ENCODE data around the gene ZSCAN29.

ZSCAN29 gene

DNA sequence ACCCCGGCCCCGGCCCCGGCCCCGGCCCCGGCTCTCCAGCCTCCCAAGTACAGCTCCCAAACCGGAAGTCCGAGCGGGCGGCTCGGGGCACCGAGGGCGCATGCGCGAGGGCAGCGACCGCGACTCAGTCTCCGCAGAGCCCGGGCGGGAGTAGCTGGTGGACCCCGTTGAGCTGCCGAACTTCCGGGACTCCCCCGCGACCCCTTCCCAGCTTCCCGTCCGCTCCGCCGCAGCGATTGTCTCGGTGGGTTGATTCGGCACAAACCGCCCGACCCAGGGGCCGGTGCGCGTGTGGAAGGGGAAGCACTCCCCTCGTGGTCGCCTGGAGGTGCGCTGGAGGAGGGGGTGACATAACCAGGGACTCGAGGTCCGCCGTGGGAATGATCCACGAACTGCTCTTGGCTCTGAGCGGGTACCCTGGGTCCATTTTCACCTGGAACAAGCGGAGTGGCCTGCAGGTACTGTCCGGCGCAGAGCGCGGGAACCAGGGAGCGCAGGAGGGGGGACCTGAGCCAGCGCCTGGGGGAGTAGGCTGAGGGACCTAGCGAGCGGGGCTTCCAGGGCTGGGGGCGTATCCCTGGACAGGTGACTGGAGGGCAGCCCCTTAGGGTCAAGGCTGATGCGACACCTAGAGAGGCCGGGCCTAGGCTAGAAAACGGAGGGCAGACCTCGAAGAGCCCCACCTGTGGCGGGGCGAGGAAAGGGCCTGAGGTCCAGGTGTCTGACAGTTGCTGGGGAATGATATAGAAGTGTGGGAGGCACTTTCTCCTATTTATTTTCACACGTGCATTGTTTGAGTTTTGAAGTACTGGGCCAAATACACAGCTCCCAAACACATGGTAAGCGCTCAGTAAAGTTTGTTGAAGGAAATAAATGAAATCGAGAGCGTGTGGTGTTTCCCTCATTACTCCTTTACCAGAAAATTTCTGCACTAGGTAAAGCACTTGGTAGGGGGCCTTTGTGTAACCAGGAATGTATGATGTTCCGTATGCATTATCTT is at the start of gene ZSCAN29, which contains the start of gene TUBGCP4:
Gene ZSCAN29 (minus strand): TSS at position 69 of the 1,000 bp plus-strand sequence. CDS start 1,130 bp downstream, outside the sequence.
Gene TUBGCP4 (plus strand): TSS at position 127 of the 1,000 bp plus-strand sequence. CDS start 254 bp downstream, at position 381.
- H3K4me3 ChIP-seq (ENCODE audit: insufficient read length, low read depth): peak within 1 kb of the TSS; percentile 91
- H3K9ac ChIP-seq (ENCODE audit: insufficient read length, low read depth): peak within 1 kb of the TSS; percentile 89
- DNase-seq (ENCODE audit: low read depth, low spot score): peak; percentile 74
- TF ChIP-seq YY1 (IDR thresholded peaks at IDR 0.05; ENCODE audit: insufficient read depth, insufficient read length) (no peak), SUZ12 (IDR thresholded peaks at IDR 0.05; ENCODE audit: extremely low read depth, insufficient read depth, insufficient read length) (no peak), ZNF274 (IDR thresholded peaks at IDR 0.05; ENCODE audit: low read depth, low read length) (no peak)
- no peaks in the 10 kb centered on the region for H3K9me3 ChIP-seq (ENCODE audit: insufficient read depth, low read length)
- H3K36me3 ChIP-seq (ENCODE audit: insufficient read depth, insufficient read length, low read length): peaks cover 39% of the 10 kb centered on the region
- no peaks in the 10 kb centered on the region for H3K27me3 ChIP-seq (ENCODE audit: insufficient read depth, insufficient read length)
- no peaks in the 10 kb centered on the region for H3K4me1 ChIP-seq (ENCODE audit: insufficient read depth, insufficient read length)

DNA sequence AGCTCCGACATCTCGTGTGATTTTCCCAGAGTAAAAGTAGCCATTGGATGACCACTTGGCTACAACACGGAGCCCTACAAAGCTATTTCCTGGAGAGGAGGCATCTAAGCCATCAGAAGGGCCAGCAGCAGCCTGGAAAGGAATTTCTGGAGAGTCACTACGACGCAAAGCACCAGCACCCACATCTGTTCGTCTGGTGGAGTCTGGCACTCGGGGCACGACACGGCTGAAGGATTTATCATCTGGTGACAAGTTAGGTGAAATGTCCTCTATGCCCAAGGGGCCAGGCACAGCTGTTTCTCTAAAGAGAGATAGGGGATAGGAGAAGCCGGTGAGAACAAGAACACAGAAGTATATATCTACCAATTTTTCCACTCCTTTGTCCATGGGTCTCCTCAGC is 49.6 kb upstream of the ZSCAN29 start:
- H3K4me1 ChIP-seq (ENCODE audit: insufficient read depth, insufficient read length): no peaks in the 10 kb centered on the region
- H3K4me3 ChIP-seq (ENCODE audit: insufficient read length, low read depth): no peak overlapping the region
- no peaks in the 10 kb centered on the region for H3K9me3 ChIP-seq (ENCODE audit: insufficient read depth, low read length)
- H3K27me3 ChIP-seq (ENCODE audit: insufficient read depth, insufficient read length): no peaks in the 10 kb centered on the region
- no peak for DNase-seq (ENCODE audit: low read depth, low spot score)
- no peak overlapping the region for H3K9ac ChIP-seq (ENCODE audit: insufficient read length, low read depth)
- no peak for TF ChIP-seq SUZ12 (IDR thresholded peaks at IDR 0.05; ENCODE audit: extremely low read depth, insufficient read depth, insufficient read length)
- TF ChIP-seq YY1 (IDR thresholded peaks at IDR 0.05; ENCODE audit: insufficient read depth, insufficient read length): no peak
- TF ChIP-seq ZNF274 (IDR thresholded peaks at IDR 0.05; ENCODE audit: low read depth, low read length): no peak
- H3K36me3 ChIP-seq (ENCODE audit: insufficient read depth, insufficient read length, low read length): peaks cover 68% of the 10 kb centered on the region

DNA sequence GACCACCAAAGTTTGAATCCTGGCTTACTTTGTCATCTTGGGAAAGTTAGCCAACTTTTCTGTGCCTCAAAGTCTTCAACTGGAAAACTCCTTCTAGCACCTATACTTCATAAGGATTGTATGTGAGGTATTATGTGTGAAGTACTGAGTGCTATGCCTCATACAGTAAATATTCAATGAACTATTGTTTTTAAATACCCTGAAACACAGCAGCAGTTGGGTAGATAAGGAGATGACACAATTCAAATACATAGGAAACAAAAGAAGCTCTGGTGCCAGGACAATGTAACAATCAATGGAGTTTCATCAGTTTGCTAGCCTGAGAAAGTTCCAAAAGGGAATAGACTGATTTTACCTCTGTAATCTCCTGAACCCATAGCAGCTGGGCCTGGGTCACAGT is 43.4 kb upstream of the ZSCAN29 start:
- no peak overlapping the region for H3K9ac ChIP-seq (ENCODE audit: insufficient read length, low read depth)
- TF ChIP-seq YY1 (IDR thresholded peaks at IDR 0.05; ENCODE audit: insufficient read depth, insufficient read length) (no peak), SUZ12 (IDR thresholded peaks at IDR 0.05; ENCODE audit: extremely low read depth, insufficient read depth, insufficient read length) (no peak), ZNF274 (IDR thresholded peaks at IDR 0.05; ENCODE audit: low read depth, low read length) (no peak)
- H3K27me3 ChIP-seq (ENCODE audit: insufficient read depth, insufficient read length): no peaks in the 10 kb centered on the region
- H3K9me3 ChIP-seq (ENCODE audit: insufficient read depth, low read length): no peaks in the 10 kb centered on the region
- no peak overlapping the region for H3K4me3 ChIP-seq (ENCODE audit: insufficient read length, low read depth)
- no peak for DNase-seq (ENCODE audit: low read depth, low spot score)
- no peaks in the 10 kb centered on the region for H3K4me1 ChIP-seq (ENCODE audit: insufficient read depth, insufficient read length)
- peaks cover 74% of the 10 kb centered on the region for H3K36me3 ChIP-seq (ENCODE audit: insufficient read depth, insufficient read length, low read length)

DNA sequence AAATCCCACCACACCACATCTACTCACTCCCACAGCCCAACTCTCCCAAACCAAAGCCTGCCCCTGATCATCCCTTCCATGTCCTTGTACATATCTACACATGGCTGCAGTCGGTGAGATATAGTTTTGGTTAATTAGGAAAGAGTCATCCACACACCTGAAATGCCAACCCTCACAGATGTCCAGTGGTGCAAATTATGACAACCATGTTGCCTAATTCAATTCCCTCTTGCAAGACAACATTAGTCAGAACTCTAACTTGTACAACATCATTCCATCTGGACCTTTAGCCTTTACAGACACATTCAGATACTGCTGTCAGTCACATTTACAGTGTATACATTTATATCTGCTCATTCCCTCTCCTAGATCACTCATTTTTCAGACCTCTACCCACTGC is 41.3 kb upstream of the ZSCAN29 start:
- no peak for TF ChIP-seq ZNF274 (IDR thresholded peaks at IDR 0.05; ENCODE audit: low read depth, low read length)
- TF ChIP-seq SUZ12 (IDR thresholded peaks at IDR 0.05; ENCODE audit: extremely low read depth, insufficient read depth, insufficient read length): no peak
- TF ChIP-seq YY1 (IDR thresholded peaks at IDR 0.05; ENCODE audit: insufficient read depth, insufficient read length): no peak
- DNase-seq (ENCODE audit: low read depth, low spot score): no peak
- H3K9ac ChIP-seq (ENCODE audit: insufficient read length, low read depth): no peak overlapping the region
- H3K9me3 ChIP-seq (ENCODE audit: insufficient read depth, low read length): no peaks in the 10 kb centered on the region
- no peaks in the 10 kb centered on the region for H3K27me3 ChIP-seq (ENCODE audit: insufficient read depth, insufficient read length)
- H3K4me3 ChIP-seq (ENCODE audit: insufficient read length, low read depth): no peak overlapping the region
- H3K36me3 ChIP-seq (ENCODE audit: insufficient read depth, insufficient read length, low read length): peaks cover 88% of the 10 kb centered on the region
- H3K4me1 ChIP-seq (ENCODE audit: insufficient read depth, insufficient read length): no peaks in the 10 kb centered on the region

DNA sequence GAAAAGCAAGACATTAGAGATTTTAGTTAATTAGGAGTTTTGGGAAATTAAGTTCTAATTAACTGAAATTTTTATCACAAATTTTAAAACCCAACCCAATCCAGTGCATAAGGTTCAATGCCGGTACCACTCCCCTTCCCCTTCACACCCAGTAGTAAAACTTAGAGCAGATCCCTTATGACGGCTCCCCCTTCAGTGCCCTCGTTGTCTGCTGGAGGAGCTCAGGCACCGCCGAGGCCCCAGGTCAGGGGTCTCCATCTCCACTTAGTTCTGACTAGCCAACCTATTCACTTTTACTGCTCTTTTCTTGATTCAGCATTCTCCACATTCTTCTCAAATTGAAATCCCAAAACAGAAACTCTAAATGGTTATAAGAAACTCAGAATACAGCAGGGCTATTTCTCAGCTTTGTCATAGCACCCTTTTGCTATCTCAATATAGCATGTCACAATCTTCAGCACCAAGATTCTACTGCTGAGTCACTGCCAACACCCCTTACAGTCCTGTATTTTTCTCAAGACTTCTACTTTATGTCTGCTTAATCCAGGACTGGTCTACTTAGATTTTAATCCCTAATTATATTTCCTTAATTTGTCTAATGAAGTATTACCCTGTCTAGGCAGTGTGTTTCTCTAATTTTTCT is 39.9 kb upstream of the ZSCAN29 start:
- Histone ChIP-seq H3K4me3 (ENCODE audit: insufficient read length, low read depth) (no peak overlapping the region), H3K9ac (ENCODE audit: insufficient read length, low read depth) (no peak overlapping the region), H3K9me3 (ENCODE audit: insufficient read depth, low read length) (no peaks in the 10 kb centered on the region), H3K4me1 (ENCODE audit: insufficient read depth, insufficient read length) (no peaks in the 10 kb centered on the region), H3K36me3 (ENCODE audit: insufficient read depth, insufficient read length, low read length) (peaks cover 87% of the 10 kb centered on the region), H3K27me3 (ENCODE audit: insufficient read depth, insufficient read length) (no peaks in the 10 kb centered on the region)
- no peak for TF ChIP-seq YY1 (IDR thresholded peaks at IDR 0.05; ENCODE audit: insufficient read depth, insufficient read length)
- TF ChIP-seq ZNF274 (IDR thresholded peaks at IDR 0.05; ENCODE audit: low read depth, low read length): no peak
- TF ChIP-seq SUZ12 (IDR thresholded peaks at IDR 0.05; ENCODE audit: extremely low read depth, insufficient read depth, insufficient read length): no peak
- no peak for DNase-seq (ENCODE audit: low read depth, low spot score)

DNA sequence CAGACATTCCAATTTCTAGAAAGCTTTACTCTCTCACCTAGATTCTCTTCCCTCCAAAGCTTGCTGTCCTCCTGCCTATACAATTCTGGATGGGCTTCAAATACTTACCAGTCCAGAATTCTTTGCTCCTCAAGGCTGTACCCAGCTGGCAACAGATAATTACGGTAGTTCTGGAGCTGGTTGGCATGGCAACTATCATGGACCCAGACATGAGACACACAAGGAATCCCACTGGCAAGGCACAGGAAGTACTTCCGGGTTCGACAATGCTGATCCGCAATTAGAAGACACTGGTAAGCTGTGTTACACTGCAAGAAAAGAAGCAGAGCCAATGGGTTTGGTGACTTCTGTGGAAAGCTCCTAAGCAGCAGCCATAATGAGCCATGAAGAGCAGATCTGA is 37.9 kb upstream of the ZSCAN29 start:
- H3K4me1 ChIP-seq (ENCODE audit: insufficient read depth, insufficient read length): no peaks in the 10 kb centered on the region
- no peak for DNase-seq (ENCODE audit: low read depth, low spot score)
- no peak overlapping the region for H3K4me3 ChIP-seq (ENCODE audit: insufficient read length, low read depth)
- H3K36me3 ChIP-seq (ENCODE audit: insufficient read depth, insufficient read length, low read length): peaks cover 87% of the 10 kb centered on the region
- TF ChIP-seq ZNF274 (IDR thresholded peaks at IDR 0.05; ENCODE audit: low read depth, low read length) (no peak), SUZ12 (IDR thresholded peaks at IDR 0.05; ENCODE audit: extremely low read depth, insufficient read depth, insufficient read length) (no peak), YY1 (IDR thresholded peaks at IDR 0.05; ENCODE audit: insufficient read depth, insufficient read length) (no peak)
- no peaks in the 10 kb centered on the region for H3K9me3 ChIP-seq (ENCODE audit: insufficient read depth, low read length)
- no peak overlapping the region for H3K9ac ChIP-seq (ENCODE audit: insufficient read length, low read depth)
- no peaks in the 10 kb centered on the region for H3K27me3 ChIP-seq (ENCODE audit: insufficient read depth, insufficient read length)

DNA sequence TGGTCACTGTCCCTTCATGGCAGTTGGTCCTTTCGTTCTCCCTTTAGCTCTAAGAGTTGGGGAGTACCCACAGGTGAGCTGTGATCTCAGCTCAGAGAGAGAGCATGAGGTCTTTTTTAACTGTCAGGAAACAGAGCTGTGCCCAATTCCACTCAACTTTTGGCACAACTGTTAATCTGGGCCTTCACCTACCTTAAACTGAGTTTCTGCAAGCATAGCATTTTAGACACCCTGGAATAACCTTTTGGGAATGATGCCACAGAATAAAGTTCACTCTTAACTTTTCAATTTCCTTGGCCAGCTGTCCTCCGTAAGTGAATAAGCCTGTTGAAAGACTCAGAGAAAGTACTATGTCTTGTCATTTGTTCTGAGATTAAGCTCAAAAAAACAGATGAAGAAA is 36.0 kb upstream of the ZSCAN29 start:
- Histone ChIP-seq H3K27me3 (ENCODE audit: insufficient read depth, insufficient read length) (no peaks in the 10 kb centered on the region), H3K4me1 (ENCODE audit: insufficient read depth, insufficient read length) (no peaks in the 10 kb centered on the region), H3K9me3 (ENCODE audit: insufficient read depth, low read length) (no peaks in the 10 kb centered on the region), H3K4me3 (ENCODE audit: insufficient read length, low read depth) (no peak overlapping the region), H3K36me3 (ENCODE audit: insufficient read depth, insufficient read length, low read length) (peaks cover 88% of the 10 kb centered on the region), H3K9ac (ENCODE audit: insufficient read length, low read depth) (no peak overlapping the region)
- no peak for TF ChIP-seq ZNF274 (IDR thresholded peaks at IDR 0.05; ENCODE audit: low read depth, low read length)
- no peak for TF ChIP-seq YY1 (IDR thresholded peaks at IDR 0.05; ENCODE audit: insufficient read depth, insufficient read length)
- no peak for TF ChIP-seq SUZ12 (IDR thresholded peaks at IDR 0.05; ENCODE audit: extremely low read depth, insufficient read depth, insufficient read length)
- no peak for DNase-seq (ENCODE audit: low read depth, low spot score)
